Pancreas (tissue), 10 donors: ENCODE results near the gene MGAM2. TPM values are rescaled to one million over a fixed set of nuclear protein-coding genes. Genes with fewer than 3 reads are reported as not detected.

Experiments
- ATAC-seq, 4 donors: fragments of 200-7000 bp; cut with Tn5 transposase; one replicate each; pipeline versions ENCODE4 v1.8.0 to v1.9.1; 2020; ENCODE audit warnings: mild to moderate bottlenecking in 4 of 4, moderate library complexity in 4 of 4
- DNase-seq, 6 donors: peaks; one replicate each; pipeline ENCODE4 v3.0.0-alpha.2; 2020
- FAIRE-seq: peaks from 2 replicates; lab custom pipeline; 2012; peaks lifted over from hg19 to GRCh38; lab: Jason Lieb, UNC
- H3K27ac ChIP-seq, 4 donors: fragments of 200-600 bp; sonication (generic); 1 replicate in 3 of 4; 2 replicates in 1 of 4; pipeline versions ENCODE4 v1.5.0 to v1.8.0; 2020
- H3K27me3 ChIP-seq, 4 donors: fragments of 200-600 bp; one replicate each; pipeline ENCODE4 v1.8.0; 2021
- H3K36me3 ChIP-seq, 3 donors: fragments of 200-600 bp; sonication (generic) in 1 of 3; one replicate each; pipeline versions ENCODE4 v1.5.0 to v1.8.0; 2020 to 2021
- H3K4me1 ChIP-seq, 3 donors: fragments of 200-600 bp; one replicate each; pipeline ENCODE4 v1.8.0; 2021
- H3K4me3 ChIP-seq, 4 donors: fragments of 200-600 bp; sonication (generic) in 2 of 4; one replicate each; pipeline versions ENCODE4 v1.5.0 to v1.8.0; 2020 to 2021
- H3K9me3 ChIP-seq, 4 donors: fragments of 200-600 bp; one replicate each; pipeline ENCODE4 v1.8.0; 2021
- WGBS, 2 donors: extraction: QIAGEN DNeasy Blood & Tissue Kit; methylation state at CpG; one replicate each; pipeline ENCODE4 v1.1.7; 2013; 5-methylcytosine and 5-hydroxymethylcytosine counted together
- intact Hi-C, 3 donors: fragments of 100-400 bp; cut with DNase I; formaldehyde crosslinking; loops; one replicate each; pipeline versions ENCODE4 v1.11.1 to v1.14.2; 2022
- polyA plus RNA-seq, 2 donors: library from polyadenylated mRNA; stranded (reverse); fragments of 200-250 nt; gene quantifications; one replicate each; pipeline ENCODE4 v1.2.3, GENCODE V29; 2013
- total RNA-seq, 6 donors: library from RNA; stranded (reverse); fragmentation: NEBNext Ultra II Directional in 4 of 6; extraction: Animal tissue kit (Norgen Biotek cat#: 25700) in 4 of 6; gene quantifications; one replicate each; pipeline versions ENCODE4 v1.2.1 to v1.2.4, GENCODE V29; 2021 to 2023
- TF ChIP-seq, protein P1 (sequence below), 4 donors: fragments of 200-600 bp; sonication (generic) in 3 of 4; IDR thresholded peaks; one replicate each; pipeline versions ENCODE4 v1.5.0 to v1.8.0; 2021; ENCODE audit warnings: antibody characterized with exemption in 4 of 4
- donor health status: healthy with polysubstance abuse.
- donor health status: DM: no; HTN: no; CAD: no; lungs with moderate emphysema.
- donor health status: DM: no; HTN: no; CAD: no.
- donor health status: control.
- donor health status: control.
- donor health status: Bipolar disorder and iron deficiency.
- donor health status: DM: yes; HTN: yes; CAD: no.
- donor health status: DM: no; HTN: no; CAD: no.
- donor health status: DM: no; HTN: no; CAD: no.
- donor health status: DM: yes; HTN: yes; CAD: no.

Gene MGAM2
- total and polyA plus RNA-seq, 8 donors = 1.3 to 28.3 (median 9.5) TPM

DNA sequence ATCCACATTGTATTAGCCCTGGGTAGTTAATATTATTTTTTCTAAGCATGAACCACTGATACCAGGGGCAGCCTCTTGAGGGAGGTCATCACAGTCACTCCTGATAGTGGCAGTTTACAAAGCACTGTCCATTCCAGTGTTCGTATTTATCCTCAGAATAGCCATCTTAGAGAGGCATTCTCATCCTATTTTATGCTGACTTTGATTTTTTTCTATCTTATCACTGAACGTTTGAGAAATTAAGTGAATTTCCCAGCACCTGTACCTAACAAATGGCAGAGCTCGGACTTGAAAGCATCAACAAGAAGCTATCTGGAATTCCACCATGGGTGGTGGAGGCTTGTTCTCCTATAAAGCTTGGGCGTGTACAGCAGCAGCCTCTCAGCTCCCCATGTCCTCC is 26.1 kb upstream of the MGAM2 start:
- Histone ChIP-seq H3K4me3 (no peak overlapping the region), H3K9me3 (no peaks in the 10 kb centered on the region), H3K27me3 (no peaks in the 10 kb centered on the region), H3K27ac (no peak overlapping the region), H3K4me1 (no peaks in the 10 kb centered on the region), H3K36me3 (no peaks in the 10 kb centered on the region)
- 67 to 77% methylated on average over 4 of the region's 4 CpGs for WGBS, 2 donors
- no peak for FAIRE-seq
- DNase-seq = no peak
- ATAC-seq = no peak
- TF ChIP-seq, protein P1, sequence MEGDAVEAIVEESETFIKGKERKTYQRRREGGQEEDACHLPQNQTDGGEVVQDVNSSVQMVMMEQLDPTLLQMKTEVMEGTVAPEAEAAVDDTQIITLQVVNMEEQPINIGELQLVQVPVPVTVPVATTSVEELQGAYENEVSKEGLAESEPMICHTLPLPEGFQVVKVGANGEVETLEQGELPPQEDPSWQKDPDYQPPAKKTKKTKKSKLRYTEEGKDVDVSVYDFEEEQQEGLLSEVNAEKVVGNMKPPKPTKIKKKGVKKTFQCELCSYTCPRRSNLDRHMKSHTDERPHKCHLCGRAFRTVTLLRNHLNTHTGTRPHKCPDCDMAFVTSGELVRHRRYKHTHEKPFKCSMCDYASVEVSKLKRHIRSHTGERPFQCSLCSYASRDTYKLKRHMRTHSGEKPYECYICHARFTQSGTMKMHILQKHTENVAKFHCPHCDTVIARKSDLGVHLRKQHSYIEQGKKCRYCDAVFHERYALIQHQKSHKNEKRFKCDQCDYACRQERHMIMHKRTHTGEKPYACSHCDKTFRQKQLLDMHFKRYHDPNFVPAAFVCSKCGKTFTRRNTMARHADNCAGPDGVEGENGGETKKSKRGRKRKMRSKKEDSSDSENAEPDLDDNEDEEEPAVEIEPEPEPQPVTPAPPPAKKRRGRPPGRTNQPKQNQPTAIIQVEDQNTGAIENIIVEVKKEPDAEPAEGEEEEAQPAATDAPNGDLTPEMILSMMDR (IDR thresholded peaks at IDR 0.05) = no peak
- intact Hi-C loops = no loop called here

DNA sequence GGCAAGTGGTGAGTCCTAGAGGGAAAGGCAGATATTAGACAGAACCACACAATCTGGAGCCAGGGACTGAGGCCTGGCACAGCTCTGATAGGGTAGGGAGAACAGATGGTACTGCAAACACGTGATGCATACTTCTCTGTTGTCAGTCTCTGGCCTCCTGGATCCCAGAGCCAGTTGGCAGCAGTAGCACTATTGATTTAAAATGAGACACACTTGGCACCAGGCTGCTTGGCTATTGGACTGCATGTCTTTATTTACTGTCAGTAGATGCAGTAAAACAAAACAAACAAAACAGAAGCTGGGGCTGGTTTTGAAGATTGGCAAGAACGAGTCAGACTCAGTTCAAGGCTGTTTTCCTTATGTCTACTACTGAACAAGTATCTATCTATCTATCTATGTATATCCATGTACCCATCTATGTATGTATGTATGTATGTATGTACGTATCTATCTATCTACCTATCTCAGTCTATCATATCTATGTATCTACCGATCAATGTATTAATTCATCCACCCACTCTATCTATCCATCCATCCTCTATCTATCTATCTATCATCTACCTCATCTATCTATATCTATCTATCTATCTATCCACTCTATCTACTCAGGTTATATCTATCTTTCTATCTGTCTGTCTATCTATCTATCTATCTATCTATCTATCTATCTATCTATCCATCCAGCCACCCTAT is 23.4 kb upstream of the MGAM2 start:
- DNase-seq = peak in 5 of 6 donors; percentile 29 to 79 (median 71)
- TF ChIP-seq, protein P1 (IDR thresholded peaks at IDR 0.05) = no peak

DNA sequence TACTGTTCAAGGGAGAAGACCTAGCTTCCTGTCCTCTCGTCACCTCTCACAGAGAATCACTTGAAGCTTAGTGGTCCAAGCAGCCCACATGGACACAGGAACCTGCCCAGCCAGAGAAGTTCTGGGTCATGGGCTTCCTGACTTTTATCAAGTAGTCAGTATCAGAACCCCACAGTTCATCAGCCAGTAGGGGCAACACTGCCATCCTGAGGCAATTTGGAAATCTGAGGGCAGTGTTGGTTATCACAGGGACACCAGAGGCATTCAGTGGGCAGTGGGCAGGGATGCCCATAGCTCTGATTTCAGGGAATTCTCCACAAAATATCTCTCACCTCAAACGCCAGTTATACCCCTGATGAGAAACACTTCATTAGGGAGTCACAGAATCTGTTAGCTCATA is 22.5 kb upstream of the MGAM2 start:
- WGBS, 2 donors = 75 to 92% methylated on average over 2 of the region's 2 CpGs
- no peaks in the 10 kb centered on the region for H3K27me3 ChIP-seq
- intact Hi-C loops = no loop called here
- no peak overlapping the region for H3K27ac ChIP-seq
- DNase-seq = no peak
- no peak for FAIRE-seq
- TF ChIP-seq, protein P1 (IDR thresholded peaks at IDR 0.05) = no peak
- H3K9me3 ChIP-seq = no peaks in the 10 kb centered on the region
- ATAC-seq = no peak
- H3K4me1 ChIP-seq = no peaks in the 10 kb centered on the region
- no peak overlapping the region for H3K4me3 ChIP-seq
- H3K36me3 ChIP-seq = no peaks in the 10 kb centered on the region

More for the DNA sequence above, 23.4 kb upstream of the MGAM2 start:
- Histone ChIP-seq H3K27me3 (no peaks in the 10 kb centered on the region), H3K27ac (peak overlapping the region in 1 of 4 donors; percentile 44), H3K4me3 (no peak overlapping the region), H3K36me3 (no peaks in the 10 kb centered on the region), H3K9me3 (no peaks in the 10 kb centered on the region), H3K4me1 (no peaks in the 10 kb centered on the region)
- ATAC-seq = peak; percentile 85 to 99 (median 97)
- WGBS, 2 donors = 32 to 33% methylated on average over 4 of the region's 4 CpGs
- FAIRE-seq = no peak
- intact Hi-C loops = no loop called here

DNA sequence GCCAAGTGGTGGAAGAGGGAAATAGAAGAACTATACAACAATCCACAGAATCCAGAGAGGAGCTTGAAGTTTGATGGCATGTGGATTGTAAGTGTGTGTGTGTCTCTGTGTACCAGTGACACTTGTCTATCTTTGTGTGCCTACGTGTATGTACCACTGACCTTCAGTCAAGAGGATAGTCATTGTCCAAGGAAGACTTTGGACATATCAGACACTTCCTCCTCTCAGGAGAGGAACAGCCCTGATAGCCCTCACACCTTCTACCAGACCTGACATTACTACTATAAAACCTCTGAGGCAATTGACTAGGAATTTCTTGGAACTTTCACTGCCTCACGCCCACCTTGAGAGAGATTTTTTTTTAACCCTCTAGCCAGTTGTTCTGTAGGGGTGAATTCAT is 19.6 kb upstream of the MGAM2 start:
- Histone ChIP-seq H3K27ac (no peak overlapping the region), H3K36me3 (no peaks in the 10 kb centered on the region), H3K27me3 (no peaks in the 10 kb centered on the region), H3K4me3 (no peak overlapping the region), H3K4me1 (no peaks in the 10 kb centered on the region), H3K9me3 (no peaks in the 10 kb centered on the region)
- 64 to 72% methylated on average over 2 of the region's 2 CpGs for WGBS, 2 donors
- no peak for ATAC-seq
- FAIRE-seq = no peak
- intact Hi-C loops = no loop called here
- TF ChIP-seq, protein P1 (IDR thresholded peaks at IDR 0.05) = no peak
- DNase-seq = no peak

DNA sequence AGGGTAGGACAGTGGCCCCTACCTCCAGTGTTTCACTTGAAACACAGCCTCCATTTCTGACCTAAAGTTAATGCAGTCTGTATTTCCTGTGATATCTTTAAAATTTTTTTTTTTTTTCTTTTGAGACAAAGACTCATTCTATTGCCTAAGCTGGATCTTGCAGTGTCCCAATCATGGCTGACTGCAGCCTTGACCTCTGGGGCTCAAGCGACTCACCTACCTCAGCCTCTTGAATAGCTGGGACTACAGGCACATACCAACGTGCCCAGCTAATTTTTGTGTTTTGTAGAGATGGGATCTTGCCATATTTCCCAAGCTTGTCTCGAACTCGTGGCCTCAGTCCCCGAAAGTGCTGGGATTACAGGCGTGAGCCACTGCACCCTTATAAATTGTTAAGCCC is 16.7 kb upstream of the MGAM2 start:
- Histone ChIP-seq H3K27ac (no peak overlapping the region), H3K27me3 (no peaks in the 10 kb centered on the region), H3K4me3 (no peak overlapping the region), H3K36me3 (no peaks in the 10 kb centered on the region), H3K9me3 (no peaks in the 10 kb centered on the region), H3K4me1 (no peaks in the 10 kb centered on the region)
- DNase-seq (no peak), FAIRE-seq (no peak), ATAC-seq (no peak)
- intact Hi-C loops = no loop called here
- WGBS, 2 donors = 87 to 92% methylated on average over 6 of the region's 6 CpGs
- TF ChIP-seq, protein P1 (IDR thresholded peaks at IDR 0.05) = no peak
